GM15510 (cell line): ENCODE results near the gene TCF4.

Experiments
- POLR2A ChIP-seq: IDR thresholded peaks from 3 replicates; pipeline ENCODE4 v1.6.1; 2011; ENCODE audit warnings: borderline replicate concordance; ENCODE audit not compliant: insufficient read length; ENCODE audit errors: extremely low read depth

TCF4 gene

DNA sequence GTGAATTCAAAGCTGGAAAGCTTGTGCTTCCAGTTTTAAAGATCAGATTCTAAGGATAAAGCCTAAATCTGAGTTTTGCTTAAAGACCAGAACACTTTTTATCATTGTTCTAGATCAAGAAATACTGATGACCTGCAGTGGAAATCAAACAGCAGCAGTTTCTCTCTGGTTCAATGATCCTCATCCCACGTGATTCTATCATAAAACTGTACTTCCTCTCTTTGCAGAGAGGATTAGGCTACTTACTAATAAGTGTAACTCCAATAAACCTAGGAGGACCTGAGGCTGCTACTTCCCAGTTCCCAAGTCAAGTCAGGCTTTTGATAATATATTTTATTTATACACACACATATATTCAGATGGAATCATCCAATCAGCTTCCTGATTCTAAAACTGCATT is 81.9 kb downstream of the TCF4 start:
- no peak for TF ChIP-seq POLR2A

DNA sequence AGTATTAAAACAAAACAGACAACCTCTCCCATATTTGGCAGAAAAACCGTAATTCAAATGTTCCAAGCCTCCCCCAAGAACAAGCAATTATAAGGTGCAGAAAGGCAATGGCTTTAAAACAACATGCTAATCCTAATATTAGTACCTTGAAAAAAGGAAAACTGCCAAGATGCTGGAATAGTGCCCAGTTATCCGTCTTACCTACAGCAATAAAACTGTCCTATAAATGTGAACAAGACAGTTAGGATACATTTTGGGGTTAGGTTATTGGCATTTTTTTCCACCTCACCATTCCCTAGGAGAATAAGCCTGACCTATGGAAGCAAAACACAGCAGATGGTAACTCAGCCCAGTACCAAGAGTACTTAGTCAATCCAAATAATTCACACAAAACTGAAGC is 83.2 kb downstream of the TCF4 start:
- no peak for TF ChIP-seq POLR2A

DNA sequence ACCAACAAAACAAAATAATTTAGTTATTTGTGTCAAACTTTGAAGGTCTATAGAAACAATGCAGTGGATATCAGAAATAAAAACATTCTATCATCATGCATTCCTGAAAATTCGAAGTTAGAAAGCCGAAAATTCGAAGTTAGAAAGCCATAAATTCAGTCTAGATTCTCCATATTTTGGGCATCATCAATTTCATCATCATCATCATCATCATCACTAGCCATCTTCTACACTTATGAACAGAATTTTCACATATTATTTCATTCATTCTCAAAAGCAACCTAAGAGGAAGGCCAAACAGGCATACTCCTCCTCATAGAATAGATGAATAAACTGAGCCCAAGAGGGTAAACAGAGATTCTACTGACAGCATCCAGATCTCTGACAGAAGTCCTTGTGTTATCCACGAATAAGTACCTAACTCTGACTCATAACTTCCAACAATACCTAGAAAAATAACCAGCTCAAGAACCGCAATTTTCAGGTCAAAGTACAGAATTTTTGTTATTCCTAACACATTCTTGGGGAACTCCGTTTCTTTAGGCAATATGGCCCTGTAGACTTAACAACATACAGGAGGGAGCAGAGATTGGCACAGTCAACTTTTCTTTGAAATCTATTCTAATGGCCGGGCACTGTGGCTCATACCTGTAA is 84.7 kb downstream of the TCF4 start:
- no peak for TF ChIP-seq POLR2A

DNA sequence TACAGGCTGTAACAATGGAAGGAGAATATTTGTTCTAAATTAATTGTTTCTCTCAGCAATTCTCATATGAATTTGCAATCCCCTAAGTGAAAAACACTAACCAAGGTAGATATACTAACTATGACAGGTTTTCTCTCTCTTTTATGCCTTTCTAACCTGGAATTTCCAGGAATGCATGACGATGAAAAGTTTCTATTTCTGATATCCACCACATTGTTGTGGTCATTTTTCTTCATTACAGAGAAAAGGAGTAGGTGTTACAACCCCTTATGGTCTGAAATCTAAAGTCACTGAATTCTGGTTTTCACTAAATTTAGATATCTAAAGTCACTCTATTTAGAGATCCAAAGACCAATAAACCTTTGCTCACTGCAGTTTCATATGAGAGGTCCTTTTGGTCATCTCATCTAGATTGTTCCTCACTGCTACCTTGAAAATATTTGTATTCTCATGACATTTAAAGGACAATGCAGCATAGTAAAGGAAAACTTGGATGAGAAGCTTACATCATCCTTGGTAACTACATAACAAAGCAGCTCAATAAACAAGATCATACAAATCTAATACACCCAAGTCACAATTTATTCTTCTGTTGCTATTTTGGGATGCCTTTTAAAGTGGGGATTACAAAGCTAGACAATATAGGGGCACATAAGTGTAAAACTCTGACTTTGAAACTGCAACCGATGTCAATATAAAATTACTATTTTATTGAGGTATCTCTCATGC is 85.8 kb downstream of the TCF4 start:
- TF ChIP-seq POLR2A, result no peak

DNA sequence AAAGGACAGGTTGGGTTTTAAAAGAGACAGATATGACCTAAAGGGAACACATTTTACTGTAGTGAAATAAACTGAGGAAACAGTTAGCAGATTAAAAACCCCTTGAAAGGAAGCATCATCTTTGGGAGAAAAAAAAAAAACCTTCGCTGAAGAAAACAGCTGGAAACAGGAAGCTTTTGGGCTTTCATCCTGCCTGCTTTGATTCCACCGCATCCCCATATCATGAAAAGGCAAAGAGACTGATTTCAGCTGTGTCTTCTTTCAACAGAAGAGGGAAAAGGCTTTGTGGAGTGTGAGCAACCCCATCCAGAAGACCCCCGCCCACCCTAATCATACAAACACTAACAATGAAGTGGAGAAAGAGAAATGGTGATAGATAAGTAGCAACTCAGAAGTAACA is 86.4 kb downstream of the TCF4 start:
- no peak for TF ChIP-seq POLR2A

DNA sequence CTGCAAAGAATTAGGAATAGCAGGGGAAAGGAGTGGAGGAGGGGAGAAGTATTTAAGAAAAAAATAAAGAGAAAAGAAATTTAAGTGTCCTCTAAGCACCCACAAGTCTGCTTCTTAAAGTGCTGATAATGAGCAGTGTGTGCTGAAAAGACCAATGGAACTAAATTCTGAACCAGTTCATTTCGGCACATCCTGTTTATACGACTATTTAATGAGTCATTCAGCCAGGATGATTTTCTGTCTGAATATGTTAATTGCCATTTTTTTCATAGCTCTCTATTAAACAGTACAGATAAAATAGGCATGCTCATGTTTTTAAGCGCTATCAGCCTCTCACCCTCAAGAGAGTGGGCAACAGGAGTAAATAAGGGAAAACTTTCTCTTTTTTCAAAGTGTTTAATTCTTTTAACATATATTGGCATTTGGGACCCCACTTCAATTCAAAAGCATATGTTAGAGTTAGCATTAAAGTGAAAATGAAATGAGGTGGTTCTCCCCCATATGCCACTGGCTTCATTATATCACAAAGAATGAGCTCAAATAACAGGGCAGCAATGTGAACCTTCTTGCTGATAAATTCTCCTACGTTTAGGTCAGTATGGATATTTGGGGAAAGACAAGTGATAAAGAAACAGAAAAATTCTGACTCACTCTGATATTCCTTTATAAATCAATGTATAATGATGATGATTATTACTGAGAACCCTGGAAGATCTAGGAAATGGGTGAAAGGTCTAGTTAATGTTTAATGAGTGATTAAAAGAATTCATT is 87.5 kb downstream of the TCF4 start:
- no peak for TF ChIP-seq POLR2A

DNA sequence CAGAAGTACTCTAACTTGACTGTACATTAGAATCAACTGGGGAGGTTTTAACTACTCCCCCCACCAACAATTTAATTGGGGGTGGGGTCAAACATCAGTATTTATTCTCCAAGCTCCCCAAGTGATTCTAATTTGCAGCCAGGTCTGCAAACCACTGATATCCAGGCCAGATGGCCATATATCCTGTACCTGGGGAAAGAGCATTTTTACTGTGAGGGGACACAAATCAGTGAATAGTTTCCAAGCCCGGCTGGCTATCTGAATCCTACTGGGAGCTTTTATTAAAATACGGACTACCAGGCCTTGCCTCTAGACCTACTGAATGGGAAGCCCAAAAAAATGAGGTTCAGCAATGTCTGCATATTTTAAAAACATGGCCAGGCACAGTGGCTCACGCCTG is 88.5 kb downstream of the TCF4 start:
- no peak for TF ChIP-seq POLR2A

DNA sequence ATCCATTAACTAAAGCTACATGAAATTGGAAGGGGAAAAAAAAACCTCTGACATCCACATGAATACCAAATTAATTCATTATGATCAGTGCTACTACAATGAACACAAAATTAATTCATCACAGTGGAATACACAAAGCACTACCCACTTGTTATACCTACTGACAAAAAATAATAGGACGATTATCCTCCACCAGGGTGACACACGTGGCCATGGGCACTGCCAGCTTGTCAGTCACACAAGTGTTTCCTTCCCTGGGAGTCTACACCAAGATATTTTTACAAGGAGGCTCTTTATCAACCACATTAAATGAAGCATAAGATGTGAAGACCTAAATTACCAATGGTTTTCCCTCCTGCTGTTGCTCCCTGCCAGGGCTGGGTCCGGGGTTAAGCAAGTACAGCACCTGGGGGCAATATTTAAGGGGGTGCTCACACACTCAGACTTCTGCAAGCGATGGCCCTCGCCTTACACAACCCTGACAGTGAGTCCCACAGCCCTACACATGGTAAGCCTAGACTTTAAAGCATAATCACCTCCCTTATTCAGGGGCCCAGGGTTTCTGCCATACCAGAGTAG is 90.1 kb downstream of the TCF4 start:
- no peak for TF ChIP-seq POLR2A

DNA sequence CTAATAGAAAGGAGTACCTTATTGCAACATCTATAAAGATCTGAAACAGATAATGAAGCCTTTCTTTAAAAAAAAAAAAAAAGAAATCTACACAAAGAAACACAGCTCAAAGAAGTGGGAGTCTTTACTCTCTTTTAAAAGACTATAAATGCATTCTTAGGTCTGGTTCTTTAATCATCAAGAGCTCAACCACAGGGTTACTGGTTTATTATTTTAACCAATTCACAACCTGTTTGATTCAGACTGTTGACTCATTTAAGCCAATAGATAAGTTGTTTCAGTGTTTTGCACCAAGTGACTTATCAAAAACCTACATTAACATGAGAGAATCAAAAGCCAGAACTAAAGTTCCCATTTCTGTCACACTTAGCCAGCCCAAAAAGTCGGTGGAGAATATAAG is 93.1 kb downstream of the TCF4 start:
- TF ChIP-seq POLR2A, result no peak

DNA sequence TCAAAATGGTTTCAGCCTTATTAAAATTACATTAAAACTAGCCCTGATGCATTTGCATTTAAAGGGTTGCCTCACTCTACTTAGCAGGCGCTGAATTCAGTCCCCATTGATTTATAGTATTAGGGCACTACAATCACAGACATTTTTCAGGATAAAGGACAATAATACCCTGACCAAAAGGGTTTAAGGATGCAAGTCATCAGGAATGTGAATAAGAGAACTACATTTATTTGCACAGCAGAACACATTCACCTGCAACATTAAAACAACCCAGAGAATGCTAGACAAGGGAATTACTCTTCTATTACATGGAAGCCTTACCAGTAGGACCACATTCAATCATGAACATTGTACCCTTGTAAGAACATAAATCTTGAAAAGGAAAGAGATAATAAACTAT is 93.6 kb downstream of the TCF4 start:
- TF ChIP-seq POLR2A, result no peak

DNA sequence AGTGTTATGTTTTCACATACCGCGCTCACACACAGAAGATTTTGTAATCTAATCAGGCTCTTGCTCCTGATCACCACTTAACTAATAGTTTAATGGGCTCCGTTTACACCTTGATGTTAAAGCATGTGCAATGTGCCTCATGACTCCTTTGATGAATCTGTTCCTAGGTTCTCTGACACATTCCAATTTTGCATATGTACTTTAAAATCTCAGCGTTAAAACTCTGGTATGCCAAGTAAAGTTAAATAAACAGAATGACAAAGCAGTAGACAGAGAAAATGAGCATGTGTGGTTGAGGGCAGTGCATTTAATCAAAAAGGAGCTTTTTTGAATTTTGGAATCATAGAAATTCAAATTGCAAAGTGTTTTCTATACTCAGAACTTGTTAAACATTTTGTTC is 96.4 kb downstream of the TCF4 start:
- TF ChIP-seq POLR2A, result no peak

DNA sequence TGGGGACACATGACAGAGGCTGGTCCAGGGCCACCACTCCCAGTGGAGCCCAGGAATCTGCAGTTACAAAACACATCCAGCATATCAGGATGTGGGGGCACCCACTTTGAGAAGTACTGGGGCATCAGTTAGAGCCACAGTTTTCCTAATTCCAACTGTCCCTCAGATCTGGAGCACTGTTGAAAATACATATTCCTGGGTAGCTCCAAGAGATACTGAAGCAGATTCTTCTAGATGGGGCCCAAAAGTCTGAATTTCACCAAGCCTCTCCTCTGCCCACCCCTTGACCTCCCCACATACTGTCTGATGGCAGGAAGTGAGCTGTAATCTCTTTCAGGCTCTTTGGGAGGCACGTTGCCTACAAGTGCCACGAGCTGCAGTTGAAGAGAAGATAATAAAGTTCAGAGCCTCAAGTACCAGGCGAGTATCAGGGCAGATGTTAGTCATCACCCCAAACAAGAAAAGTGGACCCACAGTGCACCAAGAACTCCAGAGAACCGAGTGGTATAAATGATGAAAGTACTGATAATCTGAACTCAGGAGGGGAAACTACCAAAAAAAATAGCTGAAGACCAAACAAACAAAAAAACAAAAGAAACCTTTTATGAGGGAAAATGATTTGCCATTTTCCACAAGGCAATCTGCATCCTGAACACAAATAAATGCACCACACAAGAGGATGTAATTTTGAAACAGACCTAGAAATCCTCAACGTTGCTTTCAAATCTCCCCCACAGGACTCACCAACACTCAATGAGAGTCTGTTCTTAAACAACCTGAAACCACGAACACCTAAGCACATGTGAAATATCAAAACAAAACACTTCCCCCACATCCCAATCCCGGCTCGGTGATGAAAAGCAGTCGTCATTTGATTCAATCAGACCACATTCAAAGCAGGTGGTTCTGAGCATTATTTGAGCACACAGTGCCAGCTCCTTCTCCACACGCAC is 98.7 kb downstream of the TCF4 start:
- TF ChIP-seq POLR2A, result no peak

DNA sequence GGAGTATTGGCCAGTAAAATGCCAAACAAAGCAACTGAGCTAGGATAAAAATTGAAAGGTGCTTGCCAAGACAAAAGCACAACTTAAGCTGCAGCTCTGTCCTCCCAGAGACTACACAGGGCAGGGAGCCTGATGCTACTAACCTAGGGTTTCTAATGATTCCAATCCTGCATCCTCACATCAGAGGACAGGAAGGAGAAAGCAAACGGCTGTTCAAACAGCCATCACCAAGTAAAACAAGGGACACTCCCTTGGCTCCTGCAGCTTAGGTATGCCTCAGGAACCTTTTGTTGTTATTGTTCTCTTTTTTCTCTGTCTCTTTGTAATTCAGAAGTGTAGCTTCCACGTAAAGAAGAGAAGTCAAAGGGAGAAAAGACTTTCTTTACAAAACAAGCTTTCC is 99.5 kb downstream of the TCF4 start:
- TF ChIP-seq POLR2A, result no peak

DNA sequence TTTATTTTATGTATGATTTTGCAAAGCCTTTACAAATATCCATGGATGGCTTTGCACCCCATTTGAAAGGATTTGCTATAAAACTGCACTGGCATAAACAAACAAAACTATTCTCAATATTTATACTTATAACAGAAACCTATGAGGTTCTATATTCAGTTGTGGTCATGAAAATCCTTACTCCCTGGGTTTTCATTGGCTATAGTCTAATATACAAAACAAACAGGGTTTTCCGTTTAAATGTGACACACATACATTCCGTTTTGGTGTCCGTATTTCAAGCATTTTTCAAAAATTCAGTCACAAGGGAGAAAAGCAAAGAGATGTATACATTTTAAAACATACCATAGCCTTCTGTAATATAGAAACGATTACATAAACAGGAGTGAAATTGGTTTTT is 100.0 kb downstream of the TCF4 start:
- TF ChIP-seq POLR2A, result no peak
